GM23248 (cell line): ENCODE data around the gene CCDC171. TPM values are rescaled to one million over a fixed set of nuclear protein-coding genes. Genes with fewer than 3 reads are reported as not detected.

Source experiments
- DNase-seq: peaks from one replicate; pipeline ENCODE4 v3.0.0-alpha.2; 2015
- H2AFZ ChIP-seq: fragments of 200-600 bp; sonication (generic); 2 replicates; pipeline ENCODE4 v1.6.1; 2016; ENCODE audit warnings: antibody characterized with exemption
- H3F3A ChIP-seq: fragments of 200-600 bp; sonication (generic); 2 replicates; pipeline ENCODE4 v1.6.1; 2016; ENCODE audit warnings: mild to moderate bottlenecking, antibody characterized with exemption, mixed run types; ENCODE audit not compliant: insufficient read depth
- H3K27ac ChIP-seq: fragments of 200-600 bp; sonication (generic); 2 replicates; pipeline ENCODE4 v1.5.1; 2016; ENCODE audit warnings: mild to moderate bottlenecking
- H3K27me3 ChIP-seq: fragments of 200-600 bp; sonication (generic); replicated peaks from 2 replicates; pipeline ENCODE4 v1.6.1; 2016; ENCODE audit warnings: mild to moderate bottlenecking; ENCODE audit not compliant: insufficient read depth
- H3K36me3 ChIP-seq: fragments of 200-600 bp; sonication (generic); 2 replicates; pipeline ENCODE4 v1.6.1; 2016; ENCODE audit warnings: low read depth, mild to moderate bottlenecking
- H3K4me1 ChIP-seq: fragments of 200-600 bp; sonication (generic); 2 replicates; pipeline ENCODE4 v1.6.1; 2016; ENCODE audit warnings: mild to moderate bottlenecking; ENCODE audit not compliant: insufficient read depth
- H3K4me2 ChIP-seq: fragments of 200-600 bp; sonication (generic); one replicate; pipeline ENCODE4 v1.6.1; 2016; ENCODE audit warnings: mild to moderate bottlenecking; ENCODE audit not compliant: unreplicated experiment
- H3K4me3 ChIP-seq: fragments of 200-600 bp; sonication (generic); 2 replicates; pipeline ENCODE4 v1.5.1; 2016; ENCODE audit warnings: mild to moderate bottlenecking
- H3K79me2 ChIP-seq: fragments of 200-600 bp; sonication (generic); 2 replicates; pipeline ENCODE4 v1.6.1; 2016; ENCODE audit warnings: mild to moderate bottlenecking; ENCODE audit not compliant: insufficient read depth
- H3K9ac ChIP-seq: fragments of 200-600 bp; sonication (generic); 2 replicates; pipeline ENCODE4 v1.6.1; 2016; ENCODE audit warnings: mild to moderate bottlenecking
- H3K9me2 ChIP-seq: fragments of 200-600 bp; sonication (generic); 2 replicates; pipeline ENCODE4 v1.6.1; 2016; ENCODE audit warnings: mixed run types, mild to moderate bottlenecking, moderate library complexity; ENCODE audit not compliant: insufficient read depth
- H3K9me3 ChIP-seq: fragments of 200-600 bp; sonication (generic); one replicate; pipeline ENCODE4 v1.6.1; 2017; ENCODE audit warnings: low read depth
- H4K20me1 ChIP-seq: fragments of 200-600 bp; sonication (generic); 2 replicates; pipeline ENCODE4 v1.6.0; 2016; ENCODE audit not compliant: insufficient read depth
- EZH2 ChIP-seq: fragments of 200-600 bp; sonication (generic); IDR thresholded peaks from 2 replicates; pipeline ENCODE4 v1.6.1; 2018; ENCODE audit warnings: antibody characterized with exemption, mild to moderate bottlenecking; ENCODE audit not compliant: insufficient read depth, poor library complexity, severe bottlenecking
- EZH2phosphoT487 ChIP-seq: fragments of 200-600 bp; sonication (generic); IDR thresholded peaks from 2 replicates; pipeline ENCODE4 v1.6.1; 2018; ENCODE audit warnings: antibody characterized with exemption, moderate library complexity, mild to moderate bottlenecking, low read depth; ENCODE audit not compliant: insufficient read depth
- WGBS, 2 experiments: methylation state at CpG; one replicate each; pipeline ENCODE4 v1.1.6; 2015 to 2017; ENCODE audit warnings: low lambda C conversion rate in 2 of 2, low coverage in 1 of 2; ENCODE audit errors: missing lambda C conversion rate in 2 of 2; 5-methylcytosine and 5-hydroxymethylcytosine counted together
- in situ Hi-C: fragments of 300-500 bp; cut with MboI; formaldehyde crosslinking; loops from 2 replicates; pipeline ENCODE4 v1.15.0; 2020
- polyA plus RNA-seq: library from polyadenylated mRNA; unstranded; fragments of >200 nt; fragmentation: Nextera tagmentation; extraction: Ambion mirVana; gene quantifications from 2 replicates; pipeline ENCODE4 v1.2.1, GENCODE V29; 2016
- total RNA-seq: library from RNA; depleted of rRNA; stranded (reverse); fragments of >200 nt; shearing (Covaris generic); gene quantifications from 2 replicates; pipeline ENCODE4 v1.2.3, GENCODE V29; 2014; rRNA removed

CCDC171 gene
- total RNA-seq: 0.76 and 3.5 TPM in 2 replicates
- 0.96 and 0.99 TPM in 2 replicates for polyA plus RNA-seq

DNA sequence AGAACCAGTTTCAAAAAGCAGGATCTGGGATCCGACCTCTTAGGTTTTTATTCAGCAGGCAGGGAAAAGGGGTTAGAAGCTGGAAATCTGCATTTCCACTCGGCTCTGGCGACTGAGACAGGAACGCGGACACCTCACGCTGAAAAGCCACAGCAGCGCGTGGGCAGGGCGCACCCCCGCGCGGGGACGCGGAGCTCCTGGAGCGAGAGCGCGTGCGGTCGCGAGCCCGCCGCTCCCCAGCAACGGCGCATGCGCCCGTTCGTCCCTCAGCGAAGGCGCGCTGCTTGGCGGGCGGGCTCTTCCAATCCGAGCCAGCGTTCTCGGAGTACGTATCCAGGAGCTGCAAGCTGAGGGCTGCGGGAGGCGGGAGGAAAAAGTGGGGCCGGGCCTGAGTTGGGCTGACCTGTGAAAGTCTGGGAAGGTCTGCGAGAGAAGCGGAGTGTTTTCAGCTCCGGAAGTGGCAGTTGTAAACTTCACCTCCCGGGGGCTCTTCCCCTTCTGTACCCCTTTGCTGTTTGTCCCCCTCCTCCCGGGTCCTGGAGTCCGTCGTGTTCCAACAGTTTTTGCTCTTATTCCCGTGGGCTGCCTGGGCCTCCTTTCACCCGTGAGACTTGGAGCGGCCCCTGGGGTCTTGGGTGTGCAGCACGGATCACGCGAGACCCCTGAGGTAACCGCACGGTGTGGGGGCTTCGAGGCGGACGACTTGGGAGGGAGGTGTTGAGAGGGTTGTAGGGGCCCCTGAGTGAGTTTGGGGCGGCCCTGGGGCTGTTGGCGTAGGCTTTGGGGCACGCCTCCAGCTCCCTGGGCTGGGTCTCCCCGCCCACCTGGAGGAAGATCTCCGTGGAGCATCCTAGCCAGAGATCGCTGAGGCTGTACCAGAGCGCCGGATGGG lies at the start of gene CCDC171:
Gene CCDC171, plus strand, starts transcription at position 408 of the 892 bp plus-strand sequence. CDS start 11,046 bp downstream, outside the sequence.
- Histone ChIP-seq H3K9me2 (no peaks in the 10 kb centered on the region), H3K4me2 (peak within 1 kb of the TSS; percentile 82), H3K27me3 (no peaks in the 10 kb centered on the region), H4K20me1 (no peaks in the 10 kb centered on the region), H3K4me1 (no peaks in the 10 kb centered on the region), H3K4me3 (peak within 1 kb of the TSS; percentile 93), H3K9me3 (no peaks in the 10 kb centered on the region), H3K9ac (peak within 1 kb of the TSS; percentile 84), H3F3A (peaks cover 4% of the 10 kb centered on the region; the same call in 1 of the 2 replicates), H3K27ac (peak within 1 kb of the TSS; percentile 70), H3K36me3 (no peaks in the 10 kb centered on the region), H3K79me2 (no peaks in the 10 kb centered on the region), H2AFZ (peak within 1 kb of the TSS; percentile 99)
- TF ChIP-seq EZH2 (no peak), EZH2phosphoT487 (no peak)
- in situ Hi-C loops: no loop called here
- WGBS, 2 experiments: 0 to 2% methylated on average over 60 to 62 of the region's 65 CpGs
- peak; percentile 99 for DNase-seq

- Histone ChIP-seq H3K27me3 (no peaks in the 10 kb centered on the region), H3K9ac (no peak overlapping the region), H3K27ac (no peak overlapping the region), H4K20me1 (no peaks in the 10 kb centered on the region), H3K4me3 (no peak overlapping the region), H2AFZ (no peak overlapping the region), H3K4me1 (peaks cover 8% of the 10 kb centered on the region; the same call in 1 of the 2 replicates), H3F3A (no peaks in the 10 kb centered on the region), H3K36me3 (peaks cover 24% of the 10 kb centered on the region), H3K9me3 (no peaks in the 10 kb centered on the region), H3K4me2 (no peak overlapping the region), H3K79me2 (peaks cover 57% of the 10 kb centered on the region), H3K9me2 (no peaks in the 10 kb centered on the region)
- no peak for TF ChIP-seq EZH2
- no peak for TF ChIP-seq EZH2phosphoT487
- WGBS, 2 experiments: 93 to 98% methylated on average over 3 of the region's 3 CpGs
- DNase-seq: no peak
- in situ Hi-C loops: no loop called here
Measured at GRCh38 chr9:15505921-15506320, 46.9 kb upstream of the CCDC171 start.

DNA sequence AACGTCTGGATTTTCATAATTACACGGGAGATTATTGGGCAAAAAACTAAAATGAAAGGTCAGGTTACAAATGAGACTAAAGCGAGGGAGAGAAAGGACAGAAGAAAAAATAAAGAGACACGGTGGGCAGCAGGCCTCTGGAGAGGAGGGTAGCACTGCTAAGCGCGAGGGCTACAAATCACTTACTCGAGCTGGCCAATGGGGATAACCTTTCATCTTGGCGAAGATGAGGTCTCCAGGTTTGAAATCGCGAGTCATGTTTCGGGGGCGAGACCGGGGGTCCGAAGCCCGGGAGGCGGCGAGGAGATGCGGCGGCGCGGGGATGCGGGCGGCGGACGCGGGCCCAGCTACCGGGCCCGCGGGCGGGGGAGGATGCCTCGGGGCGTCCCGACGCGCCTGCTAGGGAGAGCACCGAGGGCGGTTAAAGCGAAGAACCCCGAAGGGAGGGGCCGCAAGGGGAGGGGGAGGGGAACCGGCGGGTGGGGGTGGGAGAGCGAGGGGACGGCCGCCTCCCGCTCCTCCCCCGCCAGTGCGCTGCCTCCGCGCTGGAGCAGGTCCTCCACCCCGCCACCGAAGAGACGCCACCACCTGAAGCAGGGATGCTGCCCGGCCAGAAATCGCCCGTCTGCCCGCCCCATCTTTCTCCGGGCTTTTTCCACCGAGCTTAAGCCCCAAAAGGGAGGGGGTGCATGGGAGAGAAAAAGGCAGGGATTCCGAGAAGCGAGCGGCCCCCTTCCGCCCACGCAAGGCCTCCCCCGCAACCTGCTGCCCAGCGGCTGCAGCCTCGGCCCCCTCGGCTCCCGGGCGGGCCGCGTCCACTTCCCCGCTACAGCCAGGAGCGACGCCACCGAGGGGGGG lies 42.7 kb upstream of the CCDC171 start:
- in situ Hi-C loops: no loop called here
- Histone ChIP-seq H3K9me2 (no peaks in the 10 kb centered on the region), H3F3A (peaks cover 9% of the 10 kb centered on the region; the same call in 1 of the 2 replicates), H3K4me3 (peak overlapping the region; percentile 92), H3K36me3 (peaks cover 13% of the 10 kb centered on the region), H2AFZ (peak overlapping the region; percentile 92), H3K9me3 (no peaks in the 10 kb centered on the region), H3K27ac (peak overlapping the region; percentile 92), H3K9ac (peak overlapping the region; percentile 91), H3K4me1 (peaks cover 12% of the 10 kb centered on the region; the same call in 1 of the 2 replicates), H3K79me2 (peaks cover 34% of the 10 kb centered on the region), H3K4me2 (peak overlapping the region; percentile 89), H3K27me3 (no peaks in the 10 kb centered on the region), H4K20me1 (no peaks in the 10 kb centered on the region)
- 1 to 2% methylated on average over 19 to 67 of the region's 76 CpGs for WGBS, 2 experiments
- TF ChIP-seq EZH2phosphoT487: no peak
- peak; percentile 63 for DNase-seq
